Activated CD4-positive, alpha-beta T cell treated with anti-CD3 and anti-CD28 coated beads for 1 hour (primary cell): ENCODE data around the gene RBBP7.

ENCODE experiments used
- DNase-seq: peaks from one replicate; pipeline ENCODE4 v3.0.0-alpha.2; 2020

RBBP7 gene

DNA sequence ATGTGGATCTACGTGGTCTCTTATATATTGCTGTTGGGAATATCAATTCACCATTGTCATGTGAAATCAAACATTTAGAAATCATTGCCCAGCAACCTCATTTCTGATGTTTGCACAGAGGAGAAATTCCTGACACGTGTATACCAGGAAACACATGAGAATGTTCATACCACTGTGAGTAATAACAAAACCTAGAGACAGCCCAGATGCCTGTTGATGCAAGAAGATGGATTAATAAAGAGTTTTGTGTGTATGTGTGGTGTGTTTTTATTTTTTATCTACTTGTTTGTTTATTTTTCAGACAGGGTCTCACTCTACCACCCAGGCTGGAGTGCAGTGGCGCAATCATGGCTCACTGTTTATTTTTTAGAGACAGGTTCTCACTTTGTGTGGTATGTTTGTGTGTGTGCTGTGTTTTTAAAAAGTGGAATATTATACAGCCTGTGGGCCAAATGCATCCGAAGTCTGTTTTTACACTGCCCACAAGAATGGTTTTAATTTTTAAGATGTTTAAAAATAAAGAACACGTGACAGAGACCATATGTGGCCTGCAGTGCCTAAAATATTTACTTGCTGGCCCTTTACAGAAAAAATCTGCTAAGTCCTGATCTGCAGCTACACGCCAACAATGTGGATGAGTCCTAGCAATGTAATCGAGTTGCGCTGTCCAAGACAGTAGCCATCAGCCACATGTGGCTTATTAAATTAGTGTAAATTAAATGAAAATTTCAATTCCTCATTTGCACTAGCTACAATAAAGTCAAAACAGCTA lies 44.7 kb downstream of the RBBP7 start:
- DNase-seq = no peak

DNA sequence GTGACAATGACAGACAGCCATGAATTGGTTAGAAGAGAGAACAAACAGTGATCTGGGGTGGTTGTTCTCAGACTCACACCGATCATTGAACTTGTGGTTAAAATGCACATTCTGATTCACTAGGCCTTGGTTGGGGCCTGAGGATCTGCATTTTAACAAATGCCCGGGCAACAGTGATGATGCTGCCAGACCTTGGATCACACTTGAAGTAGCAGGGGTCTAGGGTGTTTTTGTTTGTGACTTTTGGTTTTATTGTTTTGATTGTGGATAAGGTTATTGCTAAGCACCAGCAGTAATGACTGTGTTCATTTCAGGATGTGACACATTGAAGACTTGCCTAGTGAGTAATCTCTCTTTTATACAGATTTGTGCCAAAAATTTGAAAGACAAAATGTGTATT lies 47.4 kb downstream of the RBBP7 start:
- DNase-seq = no peak

DNA sequence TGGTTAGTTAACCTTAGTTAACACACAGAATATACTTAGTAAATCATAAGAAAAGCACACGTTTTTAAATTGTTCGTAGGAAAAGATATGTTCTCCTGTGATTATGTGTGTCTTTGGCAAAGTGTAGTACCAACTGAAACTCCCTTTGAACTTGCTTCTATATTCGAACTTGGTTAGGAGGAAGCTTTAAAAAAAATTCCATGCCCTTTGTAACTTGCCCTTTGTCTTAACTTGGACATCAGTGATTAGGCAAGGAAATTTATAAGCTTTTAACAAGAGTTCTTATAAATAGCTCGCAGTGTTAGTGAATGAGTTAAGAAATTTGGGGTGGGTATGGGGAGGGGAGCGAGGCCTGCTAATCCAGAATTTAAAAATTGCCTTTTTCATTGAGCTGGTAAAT lies 50.5 kb downstream of the RBBP7 start:
- DNase-seq = no peak

DNA sequence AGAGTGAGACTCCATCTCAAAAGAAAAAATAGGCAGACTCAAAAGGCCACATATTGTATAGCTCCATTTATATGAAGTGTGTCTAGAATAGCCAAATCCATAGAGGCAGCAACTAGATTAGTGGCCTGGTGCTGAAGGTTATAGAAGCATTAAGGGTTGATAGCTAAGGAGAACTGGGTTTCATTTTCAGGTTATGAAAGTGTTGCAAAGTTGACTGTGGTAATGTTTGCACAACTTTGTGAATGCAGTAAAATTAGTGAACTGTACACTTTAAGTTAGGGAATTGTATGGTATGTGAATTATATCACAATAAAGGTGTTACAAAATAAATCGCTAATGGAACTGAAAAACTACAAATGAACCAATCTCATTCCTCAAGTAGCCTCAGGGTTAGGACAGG lies 55.6 kb downstream of the RBBP7 start:
- DNase-seq = no peak

DNA sequence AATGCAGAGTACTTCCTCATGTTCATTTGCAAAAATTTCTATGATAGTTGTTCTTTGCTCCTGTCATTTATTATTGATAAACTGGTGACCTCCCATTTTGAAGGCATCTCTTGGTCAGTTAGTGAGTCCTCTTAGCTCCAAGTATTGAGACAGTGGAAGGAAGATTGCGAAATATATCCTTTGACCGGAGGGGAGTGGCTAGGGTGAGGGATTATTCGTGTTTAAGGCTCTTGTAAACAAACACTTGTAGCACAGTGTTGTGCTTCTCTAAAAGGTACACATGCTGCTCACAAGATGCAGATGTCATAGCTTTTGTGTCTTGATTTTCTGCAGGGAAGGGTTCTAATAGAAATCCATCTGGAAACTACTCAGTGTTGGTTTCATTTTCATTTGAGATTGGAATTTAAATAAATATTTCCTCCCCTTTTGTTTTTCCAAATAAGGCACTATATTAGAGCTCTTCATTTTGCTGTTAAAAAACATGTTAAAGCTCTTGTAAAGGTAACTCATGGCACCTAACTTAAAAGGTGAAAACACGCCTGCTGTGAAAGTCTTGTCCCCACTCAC lies 62.1 kb downstream of the RBBP7 start:
- DNase-seq = no peak

DNA sequence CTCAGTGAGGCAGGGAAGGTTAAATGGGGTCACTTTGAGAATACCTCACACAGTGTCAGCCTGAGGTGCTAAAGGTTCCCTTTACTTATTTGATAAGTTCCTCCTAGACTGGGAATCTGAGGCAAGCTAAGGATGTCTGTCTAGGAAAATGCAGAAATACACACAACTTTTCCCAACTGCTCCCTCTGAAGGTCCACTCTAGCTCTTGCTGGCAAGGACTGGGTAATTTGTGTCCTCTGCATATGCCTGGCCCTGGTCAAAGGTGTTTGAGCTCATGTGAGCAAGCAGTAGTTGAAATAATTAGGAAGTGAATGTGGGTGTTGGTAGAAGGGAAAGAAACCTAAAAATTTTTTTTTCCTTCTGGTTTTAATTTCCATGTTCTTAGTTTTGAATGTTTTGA lies 62.6 kb downstream of the RBBP7 start:
- DNase-seq = no peak

DNA sequence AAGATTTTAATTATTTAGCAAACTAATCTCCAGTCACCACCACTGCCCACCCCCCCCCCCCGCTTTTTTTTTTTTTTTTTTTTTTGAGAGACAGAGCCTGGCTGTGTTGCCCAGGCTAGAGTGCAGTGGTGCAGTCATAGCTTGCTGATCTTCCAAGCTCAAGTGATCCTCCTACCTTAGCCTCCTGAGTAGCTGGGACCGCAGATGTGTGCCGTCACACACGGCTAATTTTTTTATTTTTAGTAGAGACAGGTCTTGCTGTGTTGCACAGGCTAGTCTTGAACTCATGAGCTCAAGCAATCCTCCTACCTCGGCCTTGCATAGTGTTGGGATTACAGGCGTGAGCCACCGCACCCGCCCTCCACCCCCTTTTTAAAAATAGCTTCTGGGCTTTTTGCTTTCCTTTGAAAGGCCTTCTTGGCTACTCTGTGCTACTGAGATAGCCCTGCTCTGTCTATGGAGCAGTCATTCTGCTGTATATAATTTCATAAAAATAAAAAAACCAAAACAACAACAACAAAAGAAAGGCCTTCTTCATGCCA lies 65.2 kb downstream of the RBBP7 start:
- DNase-seq = no peak

DNA sequence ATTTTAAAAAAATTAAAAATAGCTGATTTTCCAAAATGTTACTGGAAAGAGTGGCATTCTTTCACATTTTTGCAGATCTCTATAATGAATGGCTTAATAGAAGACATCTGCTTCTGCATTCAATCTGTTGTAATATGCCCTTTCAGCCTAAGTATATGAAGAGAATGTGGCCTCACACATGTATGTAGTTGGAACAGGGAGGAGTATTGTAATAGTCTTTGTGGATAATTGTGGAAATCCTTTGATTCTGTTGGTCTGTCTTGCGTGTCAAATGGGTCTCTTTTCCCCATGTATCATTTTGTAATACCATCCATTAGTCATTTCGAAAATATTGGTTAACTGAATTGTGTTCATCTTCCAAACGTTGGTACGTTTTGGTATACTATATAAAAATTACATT lies 72.3 kb downstream of the RBBP7 start:
- DNase-seq = no peak

DNA sequence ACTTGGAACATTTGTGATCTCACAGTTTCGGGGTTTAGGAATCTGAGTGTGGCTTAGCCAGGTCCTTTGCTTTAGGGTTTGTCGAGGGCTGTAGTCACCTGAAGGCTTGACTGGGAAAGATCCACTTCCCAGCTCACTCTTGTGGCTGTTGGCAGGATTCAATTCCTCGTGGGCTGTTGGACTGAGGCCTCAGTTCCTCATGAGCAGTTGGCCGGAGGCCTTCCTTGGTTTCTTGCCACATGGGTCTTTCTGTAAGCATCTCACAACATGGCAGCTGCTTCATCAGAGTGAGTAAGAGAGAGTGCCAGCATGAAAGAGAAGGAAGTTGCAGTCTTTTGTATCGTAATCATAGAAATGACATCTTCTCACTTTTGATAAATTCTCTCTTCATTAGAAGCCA lies 72.8 kb downstream of the RBBP7 start:
- DNase-seq = no peak

DNA sequence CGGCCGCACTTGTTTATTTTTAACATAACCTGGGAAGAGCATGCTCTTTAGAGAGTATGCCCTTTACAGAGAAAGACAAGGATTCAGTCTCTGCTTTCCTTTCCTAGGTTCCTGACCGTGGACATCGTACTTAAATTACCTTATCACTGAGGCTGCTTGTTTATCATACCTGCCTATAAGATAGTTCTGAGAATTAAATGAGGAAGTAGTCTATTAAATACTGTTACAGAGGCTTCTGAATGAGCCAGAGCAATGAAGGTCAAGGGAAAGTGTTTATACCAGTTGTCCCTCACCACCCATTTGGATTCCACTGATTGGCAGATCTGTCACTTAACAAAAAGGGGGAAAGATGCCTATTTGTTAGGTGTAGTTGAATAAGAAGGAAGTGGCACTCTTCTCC lies 73.9 kb downstream of the RBBP7 start:
- no peak for DNase-seq
